Gastrocnemius medialis (tissue), 4 donors: Measurements from ENCODE around the gene TCF4. TPM values are rescaled to one million over a fixed set of nuclear protein-coding genes. Genes with fewer than 3 reads are reported as not detected.
A peak's percentile ranks its signal among the peaks of the same experiment; 100 is the strongest.

Experiments used
- ATAC-seq, 2 donors: fragments of 150-250 bp; one replicate each; pipeline ENCODE4 v1.9.1; 2016
- DNase-seq, 2 donors: peaks; one replicate each; pipeline ENCODE4 v3.0.0-alpha.2; 2019
- H3K27ac ChIP-seq, 4 donors: fragments of 200-600 bp; sonication (generic); 1 replicate in 1 of 4; 2 replicates in 3 of 4; pipeline ENCODE4 v1.5.1; 2016 to 2018; ENCODE audit warnings: mild to moderate bottlenecking in 2 of 4, moderate library complexity in 1 of 4
- H3K27me3 ChIP-seq, 3 donors: fragments of 200-600 bp; sonication (generic) in 2 of 3; 1 replicate in 1 of 3; 2 replicates in 2 of 3; pipeline versions ENCODE4 v1.5.1 to v1.6.0; 2016 to 2019; ENCODE audit warnings: mild to moderate bottlenecking in 1 of 3, moderate library complexity in 1 of 3
- H3K36me3 ChIP-seq, 2 donors: fragments of 200-600 bp; sonication (generic) in 1 of 2; one replicate each; pipeline ENCODE4 v1.5.1; 2017 to 2018
- H3K4me1 ChIP-seq, 2 donors: fragments of 200-600 bp; sonication (generic) in 1 of 2; one replicate each; pipeline ENCODE4 v1.5.1; 2016 to 2017; ENCODE audit warnings: mild to moderate bottlenecking in 2 of 2
- H3K4me3 ChIP-seq, 4 donors: fragments of 200-600 bp; sonication (generic) in 3 of 4; 1 replicate in 1 of 4; 2 replicates in 3 of 4; pipeline ENCODE4 v1.5.1; 2016 to 2019; ENCODE audit warnings: mild to moderate bottlenecking in 2 of 4
- H3K9me3 ChIP-seq, 3 donors: fragments of 200-600 bp; sonication (generic) in 2 of 3; 1 replicate in 1 of 3; 2 replicates in 2 of 3; pipeline ENCODE4 v1.5.1; 2016 to 2019
- CTCF ChIP-seq, 5 experiments: fragments of 450-650 bp in 3 of 5; fragments of 200-600 bp in 2 of 5; sonication (generic) in 2 of 5; IDR thresholded peaks in 4 of 5; conservative IDR thresholded peaks in 1 of 5; 1 replicate in 4 of 5; 2 replicates in 1 of 5; pipeline ENCODE4 v1.5.1; 2016 to 2019; ENCODE audit warnings: antibody characterized with exemption in 5 of 5, mild to moderate bottlenecking in 3 of 5, moderate library complexity in 3 of 5
- POLR2A ChIP-seq, 2 donors: fragments of 450-650 bp; IDR thresholded peaks; one replicate each; pipeline ENCODE4 v1.6.1; 2017; ENCODE audit warnings: antibody characterized with exemption in 2 of 2, mild to moderate bottlenecking in 2 of 2, moderate library complexity in 2 of 2
- in situ Hi-C, 4 donors: fragments of 200-750 bp; cut with MboI; loops; one replicate each; pipeline versions ENCODE4 v1.15.0 to v1.8.0; 2017; ENCODE audit warnings: low sequenced_read_pairs in 4 of 4
- intact Hi-C: fragments of 100-400 bp; cut with DNase I; formaldehyde crosslinking; loops from one replicate; pipeline ENCODE4 v1.15.1; 2023; ENCODE audit warnings: low total_unique reads
- total RNA-seq, 4 donors: library from RNA; depleted of rRNA; stranded (reverse); fragments of >200 nt; gene quantifications; one replicate each; pipeline versions ENCODE4 v1.1.0 to v1.2.3, GENCODE V29; 2016

TCF4 gene
- total RNA-seq, 4 donors from 2014 or later: 40.3 to 60.6 (median 53.6) TPM

- no peak for TF ChIP-seq POLR2A (IDR thresholded peaks at IDR 0.05)
- H3K4me1 ChIP-seq: peaks cover 66 to 70% of the 10 kb centered on the region in 2 donors
- intact Hi-C loops: loop anchor here (1.0 to 5.0 kb wide), 5 partner anchors 67 to 463 kb away; no protein-coding TSS in a partner anchor
These were observed 268.4 kb downstream of the TCF4 start for GRCh38 chr18:55319459-55320193.

GRCh38 chr18:55318951-55319441 is 269.0 kb downstream of the TCF4 start:
- Histone ChIP-seq H3K27me3 (no peaks in the 10 kb centered on the region), H3K4me3 (peak overlapping the region; percentile 57 to 82 (median 73)), H3K4me1 (peaks cover 66 to 70% of the 10 kb centered on the region in 2 donors), H3K27ac (peak overlapping the region; percentile 93 to 95 (median 94)), H3K36me3 (no peaks in the 10 kb centered on the region), H3K9me3 (no peaks in the 10 kb centered on the region)
- in situ Hi-C loops (loop anchor here in 2 of 4 donors (5.0 to 25.0 kb wide), 2 partner anchors 93 to 268 kb away; partner anchors contain the start of gene TCF4 (in 1 of the 2)), intact Hi-C loops (loop anchor here (1.0 kb wide), 1 partner anchor 264 kb away; no protein-coding TSS in a partner anchor)
- ATAC-seq (no peak), DNase-seq (no peak)
- no peak for TF ChIP-seq CTCF (IDR thresholded peaks at IDR 0.05 in 4 of 5, conservative IDR thresholded peaks at IDR 0.05 in 1 of 5)
- TF ChIP-seq POLR2A (IDR thresholded peaks at IDR 0.05): no peak

More at GRCh38 chr18:55319459-55320193, 268.4 kb downstream of the TCF4 start:
- Histone ChIP-seq H3K36me3 (no peaks in the 10 kb centered on the region), H3K27ac (peak overlapping the region; percentile 93 to 95 (median 94)), H3K27me3 (no peaks in the 10 kb centered on the region), H3K4me3 (peak overlapping the region; percentile 57 to 82 (median 73)), H3K9me3 (no peaks in the 10 kb centered on the region)
- ATAC-seq: no peak
- in situ Hi-C loops: loop anchor here (5.0 to 25.0 kb wide), 7 partner anchors 72 to 268 kb away; partner anchors contain the start of gene TCF4 (in 4 of the 4)
- DNase-seq: no peak

- Histone ChIP-seq H3K27ac (peak overlapping the region; percentile 93 to 95 (median 94)), H3K27me3 (no peaks in the 10 kb centered on the region), H3K36me3 (no peaks in the 10 kb centered on the region), H3K4me3 (peak overlapping the region; percentile 57 to 82 (median 73)), H3K4me1 (peaks cover 66 to 67% of the 10 kb centered on the region in 2 donors), H3K9me3 (no peaks in the 10 kb centered on the region)
- TF ChIP-seq POLR2A (IDR thresholded peaks at IDR 0.05) (no peak), CTCF (IDR thresholded peaks at IDR 0.05 in 4 of 5, conservative IDR thresholded peaks at IDR 0.05 in 1 of 5) (no peak)
- ATAC-seq: no peak
- DNase-seq: no peak
- in situ Hi-C loops (loop anchor here in 2 of 4 donors (5.0 to 25.0 kb wide), 2 partner anchors 94 to 269 kb away; partner anchors contain the start of gene TCF4 (in 1 of the 2)), intact Hi-C loops (no loop called here)
These were observed 270.1 kb downstream of the TCF4 start for GRCh38 chr18:55317864-55318263.

- ATAC-seq (no peak), DNase-seq (no peak)
- H3K27me3 ChIP-seq: no peaks in the 10 kb centered on the region
- H3K36me3 ChIP-seq: no peaks in the 10 kb centered on the region
- TF ChIP-seq POLR2A (IDR thresholded peaks at IDR 0.05): no peak
- TF ChIP-seq CTCF (IDR thresholded peaks at IDR 0.05 in 4 of 5, conservative IDR thresholded peaks at IDR 0.05 in 1 of 5): no peak
- in situ Hi-C loops (loop anchor here in 2 of 4 donors (5.0 to 25.0 kb wide), 2 partner anchors 95 to 270 kb away; partner anchors contain the start of gene TCF4 (in 1 of the 2)), intact Hi-C loops (no loop called here)
- no peaks in the 10 kb centered on the region for H3K9me3 ChIP-seq
- peaks cover 68 to 70% of the 10 kb centered on the region in 2 donors for H3K4me1 ChIP-seq
- H3K27ac ChIP-seq: peak overlapping the region; percentile 93 to 95 (median 94)
- H3K4me3 ChIP-seq: peak overlapping the region; percentile 57 to 82 (median 73)
These were observed 270.7 kb downstream of the TCF4 start for GRCh38 chr18:55317324-55317723.
